Colonic mucosa (tissue), 4 donors: ENCODE results near the gene CXCR1. TPM values are rescaled to one million over a fixed set of nuclear protein-coding genes. Genes with fewer than 3 reads are reported as not detected.
A peak's percentile ranks its signal among the peaks of the same experiment; 100 is the strongest.

Source experiments
- DNase-seq: peaks from one replicate; pipeline ENCODE4 v3.0.0-alpha.2; 2020
- H3K27ac ChIP-seq: fragments of 200-600 bp; one replicate; pipeline ENCODE4 v1.8.0; 2021
- H3K27me3 ChIP-seq: fragments of 200-600 bp; one replicate; pipeline ENCODE4 v1.8.0; 2021
- H3K36me3 ChIP-seq: fragments of 200-600 bp; one replicate; pipeline ENCODE4 v1.8.0; 2021
- H3K4me1 ChIP-seq: fragments of 200-600 bp; one replicate; pipeline ENCODE4 v1.8.0; 2021; ENCODE audit warnings: mild to moderate bottlenecking
- H3K4me3 ChIP-seq: fragments of 200-600 bp; one replicate; pipeline ENCODE4 v1.8.0; 2021
- H3K9ac ChIP-seq, 2 donors: one replicate each; pipeline ENCODE4 v1.7.0; 2013; ENCODE audit warnings: control low read depth in 2 of 2, low read depth in 2 of 2, low read length in 2 of 2
- H3K9me3 ChIP-seq: fragments of 200-600 bp; one replicate; pipeline ENCODE4 v1.8.0; 2021
- intact Hi-C: fragments of 100-400 bp; cut with DNase I; formaldehyde crosslinking; loops from one replicate; pipeline ENCODE4 v1.14.1; 2022
- total RNA-seq, 2 donors: library from RNA; stranded (reverse); fragmentation: NEBNext Ultra II Directional in 1 of 2; extraction: Animal tissue kit (Norgen Biotek cat#: 25700) in 1 of 2; gene quantifications; one replicate each; pipeline ENCODE4 v1.2.1, GENCODE V29; 2021
- TF ChIP-seq, protein P1 (sequence below): fragments of 200-600 bp; IDR thresholded peaks from one replicate; pipeline ENCODE4 v1.8.0; 2022; ENCODE audit warnings: antibody characterized with exemption, mild to moderate bottlenecking
- donor health status: healthy.
- donor health status: DM: no; HTN: no; CAD: no.
- donor health status: DM: no; HTN: no; CAD: no.

Gene CXCR1
- total RNA-seq, 2 donors from 2014 or later = 0.13 TPM; not detected in 1

DNA sequence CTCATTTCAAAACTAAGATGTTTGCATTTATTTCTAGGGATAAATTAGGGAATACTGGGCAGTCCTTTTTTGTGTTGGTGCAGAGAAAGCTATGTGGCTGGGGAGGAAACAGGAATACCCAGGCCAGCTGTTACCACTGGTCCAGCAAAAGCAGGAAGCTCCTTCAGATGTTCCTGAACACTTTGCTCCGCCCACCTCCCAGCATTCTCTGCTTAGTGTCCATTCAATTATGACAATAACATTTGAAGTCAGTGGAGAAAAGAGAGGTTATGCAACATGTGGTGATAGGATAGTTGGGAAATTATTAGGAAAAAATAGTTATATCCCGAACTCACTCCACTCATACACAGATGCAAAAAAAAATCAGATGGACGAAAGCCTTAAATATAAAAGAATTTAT, 28.1 kb upstream of the CXCR1 start:
- no peak overlapping the region for H3K9ac ChIP-seq
- no peak overlapping the region for H3K27ac ChIP-seq
- no peaks in the 10 kb centered on the region for H3K4me1 ChIP-seq
- intact Hi-C loops = no loop called here
- TF ChIP-seq, protein P1, sequence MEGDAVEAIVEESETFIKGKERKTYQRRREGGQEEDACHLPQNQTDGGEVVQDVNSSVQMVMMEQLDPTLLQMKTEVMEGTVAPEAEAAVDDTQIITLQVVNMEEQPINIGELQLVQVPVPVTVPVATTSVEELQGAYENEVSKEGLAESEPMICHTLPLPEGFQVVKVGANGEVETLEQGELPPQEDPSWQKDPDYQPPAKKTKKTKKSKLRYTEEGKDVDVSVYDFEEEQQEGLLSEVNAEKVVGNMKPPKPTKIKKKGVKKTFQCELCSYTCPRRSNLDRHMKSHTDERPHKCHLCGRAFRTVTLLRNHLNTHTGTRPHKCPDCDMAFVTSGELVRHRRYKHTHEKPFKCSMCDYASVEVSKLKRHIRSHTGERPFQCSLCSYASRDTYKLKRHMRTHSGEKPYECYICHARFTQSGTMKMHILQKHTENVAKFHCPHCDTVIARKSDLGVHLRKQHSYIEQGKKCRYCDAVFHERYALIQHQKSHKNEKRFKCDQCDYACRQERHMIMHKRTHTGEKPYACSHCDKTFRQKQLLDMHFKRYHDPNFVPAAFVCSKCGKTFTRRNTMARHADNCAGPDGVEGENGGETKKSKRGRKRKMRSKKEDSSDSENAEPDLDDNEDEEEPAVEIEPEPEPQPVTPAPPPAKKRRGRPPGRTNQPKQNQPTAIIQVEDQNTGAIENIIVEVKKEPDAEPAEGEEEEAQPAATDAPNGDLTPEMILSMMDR = no peak
- no peaks in the 10 kb centered on the region for H3K36me3 ChIP-seq
- no peaks in the 10 kb centered on the region for H3K27me3 ChIP-seq
- H3K9me3 ChIP-seq = no peaks in the 10 kb centered on the region
- H3K4me3 ChIP-seq = no peak overlapping the region
- DNase-seq = peak; percentile 52

DNA sequence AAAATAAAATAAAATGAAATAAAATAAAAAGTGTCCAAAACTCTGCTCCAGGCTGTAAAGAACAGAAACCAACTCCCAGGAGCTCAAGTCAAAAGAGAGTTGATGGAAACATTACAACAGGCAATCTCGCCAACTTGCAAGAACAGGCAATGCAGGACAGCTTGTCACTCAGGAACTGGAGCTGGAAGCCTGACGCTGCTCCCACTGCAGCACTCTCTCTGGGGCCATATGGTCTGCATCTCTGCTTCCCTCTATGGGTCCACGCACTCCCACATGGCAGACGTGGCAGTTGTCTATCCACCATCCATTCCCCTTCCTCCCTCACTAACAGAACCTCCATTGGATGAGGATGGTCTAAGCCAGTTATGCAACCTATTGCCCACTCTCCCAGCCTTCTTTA, 26.9 kb upstream of the CXCR1 start:
- no peak for DNase-seq
- intact Hi-C loops = no loop called here
- no peaks in the 10 kb centered on the region for H3K36me3 ChIP-seq
- no peak overlapping the region for H3K9ac ChIP-seq
- H3K27me3 ChIP-seq = no peaks in the 10 kb centered on the region
- H3K4me1 ChIP-seq = no peaks in the 10 kb centered on the region
- no peak overlapping the region for H3K27ac ChIP-seq
- TF ChIP-seq, protein P1 = no peak
- no peak overlapping the region for H3K4me3 ChIP-seq
- no peaks in the 10 kb centered on the region for H3K9me3 ChIP-seq

DNA sequence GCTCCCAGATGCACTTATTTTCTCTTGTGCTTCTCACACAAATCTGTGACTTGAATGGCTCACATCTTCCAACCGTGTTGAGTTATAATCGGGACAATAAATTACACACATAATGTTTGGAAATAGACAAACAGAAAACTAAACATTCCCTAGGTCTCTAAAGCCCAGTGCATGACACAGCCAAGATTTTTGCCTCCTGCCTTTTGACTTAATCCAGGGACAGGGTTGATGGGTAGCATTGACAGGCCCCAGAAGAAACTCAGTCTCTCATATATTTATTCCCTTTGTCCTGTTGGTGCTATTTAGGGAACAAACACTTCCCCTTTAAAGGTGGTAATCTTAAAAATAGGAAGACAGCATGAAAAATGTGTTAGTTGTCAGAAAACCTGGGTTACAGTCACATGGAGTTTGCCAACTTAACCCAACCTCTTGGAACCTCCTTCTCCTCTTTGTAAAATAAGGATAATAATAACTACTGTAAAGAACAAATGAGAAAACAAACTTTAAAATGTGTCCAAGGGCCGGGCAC, 26.2 kb upstream of the CXCR1 start:
- Histone ChIP-seq H3K9me3 (no peaks in the 10 kb centered on the region), H3K27me3 (no peaks in the 10 kb centered on the region), H3K4me3 (no peak overlapping the region), H3K36me3 (no peaks in the 10 kb centered on the region), H3K27ac (no peak overlapping the region), H3K4me1 (no peaks in the 10 kb centered on the region), H3K9ac (no peak overlapping the region)
- intact Hi-C loops = no loop called here
- no peak for DNase-seq
- TF ChIP-seq, protein P1 = no peak

DNA sequence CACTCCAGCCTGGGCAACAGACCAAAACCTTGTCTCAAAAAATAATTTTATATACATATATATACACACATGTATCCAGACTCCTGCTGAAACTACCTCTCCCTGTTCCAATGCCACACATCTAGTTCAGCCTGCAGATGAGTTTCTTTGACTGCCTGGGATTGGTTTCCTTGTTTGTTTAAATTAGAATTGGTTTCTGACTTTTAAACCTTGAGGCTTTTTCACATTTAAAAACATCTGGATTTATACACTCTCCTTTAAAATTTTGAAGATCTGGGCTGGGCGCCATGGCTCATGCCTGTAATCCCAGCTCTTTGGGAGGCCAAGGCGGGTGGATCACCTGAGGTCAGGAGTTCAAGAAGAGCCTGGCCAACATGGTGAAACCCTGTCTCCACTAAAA, 21.8 kb upstream of the CXCR1 start:
- TF ChIP-seq, protein P1 = no peak
- no peak overlapping the region for H3K27ac ChIP-seq
- no peak overlapping the region for H3K4me3 ChIP-seq
- no peaks in the 10 kb centered on the region for H3K9me3 ChIP-seq
- DNase-seq = no peak
- intact Hi-C loops = loop anchor here (5.0 to 10.0 kb wide), 2 partner anchors 69 to 166 kb away; partner anchors contain the start of gene CATIP
- no peak overlapping the region for H3K9ac ChIP-seq
- H3K4me1 ChIP-seq = no peaks in the 10 kb centered on the region
- H3K27me3 ChIP-seq = no peaks in the 10 kb centered on the region
- no peaks in the 10 kb centered on the region for H3K36me3 ChIP-seq

DNA sequence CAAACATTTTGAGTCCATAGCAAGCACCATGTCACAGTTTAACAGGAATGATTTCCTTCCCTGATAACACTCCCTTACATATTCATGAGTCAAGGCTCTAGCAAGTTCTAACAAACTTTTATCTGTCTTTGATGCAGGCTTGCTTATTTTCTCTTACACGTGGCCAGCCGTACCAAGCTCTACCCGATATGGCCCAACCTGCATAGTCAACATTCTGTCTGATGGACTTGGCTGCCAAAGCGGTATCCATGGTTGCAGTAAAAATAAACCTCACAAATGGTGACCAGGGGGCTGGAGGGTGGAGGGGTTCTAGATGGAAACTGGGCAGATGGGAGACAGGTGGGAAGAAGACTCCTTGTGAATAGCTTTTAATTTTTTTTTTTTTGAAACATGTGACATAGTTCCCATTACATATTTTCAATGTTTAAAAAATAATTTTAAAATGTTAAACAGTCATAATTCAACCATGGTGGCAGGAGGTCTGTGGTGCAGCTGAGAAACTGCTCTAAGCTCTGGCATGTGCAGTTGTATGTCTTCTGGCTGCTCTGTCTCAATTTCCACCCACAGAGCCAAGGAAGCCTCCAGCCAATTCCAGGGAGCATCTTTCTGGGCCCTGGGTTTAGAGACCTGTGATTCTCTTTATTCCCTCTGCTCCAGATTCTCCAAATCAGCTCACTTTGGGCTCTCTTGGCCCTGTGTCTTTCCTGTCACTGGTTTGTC, 20.7 kb upstream of the CXCR1 start:
- Histone ChIP-seq H3K27me3 (no peaks in the 10 kb centered on the region), H3K4me3 (no peak overlapping the region), H3K9me3 (no peaks in the 10 kb centered on the region), H3K9ac (no peak overlapping the region), H3K4me1 (no peaks in the 10 kb centered on the region), H3K27ac (no peak overlapping the region), H3K36me3 (no peaks in the 10 kb centered on the region)
- intact Hi-C loops = loop anchor here (5.0 to 10.0 kb wide), 2 partner anchors 70 to 167 kb away; partner anchors contain the start of gene CATIP
- TF ChIP-seq, protein P1 = no peak
- DNase-seq = no peak
